GM19035 (cell line): ENCODE data around the gene GJB1.
A peak's percentile ranks its signal among the peaks of the same experiment; 100 is the strongest.
"Not testable (repeated sequence)": the region's sequence is repeated elsewhere in the genome, so short reads cannot be mapped to it uniquely, and the experiment has no call there.

Source experiments
- ATAC-seq: cut with Tn5 transposase; IDR thresholded peaks from one replicate; pipeline ENCODE4 v1.9.1; 2021; ENCODE audit not compliant: unreplicated experiment

Gene GJB1

DNA sequence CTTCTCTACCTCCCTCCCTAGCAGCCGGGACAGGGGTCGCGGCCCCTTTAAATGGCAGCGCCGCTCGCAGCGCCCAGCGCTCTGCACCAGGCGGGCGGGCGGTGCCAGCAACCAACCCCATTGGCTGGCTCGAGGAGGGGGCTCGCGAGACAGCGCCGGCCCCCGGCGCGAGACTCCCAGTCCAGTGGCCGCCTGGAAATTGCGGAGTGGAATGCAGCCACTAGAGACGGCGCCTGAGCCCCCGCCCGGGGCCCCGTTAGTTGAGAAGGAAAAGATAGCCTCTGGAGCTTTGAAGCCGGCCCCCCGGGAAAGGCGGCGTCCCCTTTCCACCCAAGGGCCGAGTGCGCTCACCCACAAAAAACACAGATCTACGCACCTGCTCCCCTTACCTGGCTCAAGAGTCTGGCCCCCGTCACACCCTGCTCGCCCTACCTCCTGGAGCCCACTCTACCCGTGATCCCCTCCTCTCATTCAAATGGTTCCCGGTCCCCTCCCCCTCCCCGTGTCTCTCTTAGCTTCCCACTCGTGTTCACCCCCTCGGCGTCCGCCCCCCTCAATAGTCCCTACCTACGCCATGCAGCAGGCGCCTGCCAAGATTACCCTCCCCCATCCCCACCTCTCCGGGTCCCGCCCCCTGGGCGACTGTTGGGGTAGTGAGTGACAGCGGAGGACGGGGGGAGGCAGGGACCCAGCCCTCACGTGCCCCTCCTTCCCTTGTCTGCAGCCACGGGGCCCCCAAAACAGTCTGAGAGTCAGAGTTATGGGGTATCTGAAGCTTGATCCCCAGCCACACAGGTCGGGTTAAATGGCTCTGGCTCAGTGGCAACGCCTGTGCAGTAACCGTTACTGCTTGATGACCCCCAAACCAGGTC is 31.3 kb downstream of the GJB1 start, which contains the start of gene ZMYM3:
Gene ZMYM3 (minus strand): TSS at position 49 of the 872 bp plus-strand sequence. CDS start 885 bp downstream, outside the sequence.
- peak; percentile 88 for ATAC-seq

DNA sequence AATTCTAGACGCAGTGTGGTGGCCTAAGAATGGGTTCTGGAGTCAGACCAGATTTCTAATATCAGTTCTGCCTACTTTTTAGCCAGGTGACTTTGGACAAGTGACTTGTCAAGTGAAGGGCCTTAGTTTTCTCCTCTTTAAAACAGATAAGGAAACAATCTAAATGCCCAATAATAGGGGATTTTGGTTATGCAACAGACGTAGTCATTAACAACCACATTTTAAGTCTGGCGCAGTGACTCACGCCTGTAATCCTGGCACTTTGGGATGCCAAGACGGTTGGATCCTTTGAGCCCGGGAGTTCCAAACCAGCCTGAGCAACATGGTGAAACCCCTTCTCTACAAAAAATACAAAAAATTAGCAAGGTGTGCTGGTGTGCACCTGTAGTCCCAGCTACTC is 33.0 kb downstream of the GJB1 start:
- no peak for ATAC-seq

DNA sequence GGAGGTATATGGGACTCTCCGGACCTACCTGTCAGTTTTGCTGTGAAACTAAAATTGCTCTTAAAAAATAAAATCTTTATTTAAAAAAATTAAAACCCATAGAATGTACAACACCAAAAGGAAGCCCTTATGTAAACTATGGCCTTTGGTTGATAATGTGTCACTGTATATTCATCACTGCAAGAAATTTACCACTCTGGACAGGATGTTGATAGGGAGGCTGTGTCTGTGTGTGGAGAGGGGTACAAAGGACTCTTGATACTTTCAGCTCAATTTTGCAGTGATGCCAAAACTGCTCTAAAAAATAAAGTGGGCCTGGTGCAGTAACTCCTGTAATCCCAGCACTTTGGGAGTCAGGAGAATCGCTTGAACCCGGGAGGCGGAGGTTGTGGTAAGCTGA is 33.8 kb downstream of the GJB1 start:
- no peak for ATAC-seq

DNA sequence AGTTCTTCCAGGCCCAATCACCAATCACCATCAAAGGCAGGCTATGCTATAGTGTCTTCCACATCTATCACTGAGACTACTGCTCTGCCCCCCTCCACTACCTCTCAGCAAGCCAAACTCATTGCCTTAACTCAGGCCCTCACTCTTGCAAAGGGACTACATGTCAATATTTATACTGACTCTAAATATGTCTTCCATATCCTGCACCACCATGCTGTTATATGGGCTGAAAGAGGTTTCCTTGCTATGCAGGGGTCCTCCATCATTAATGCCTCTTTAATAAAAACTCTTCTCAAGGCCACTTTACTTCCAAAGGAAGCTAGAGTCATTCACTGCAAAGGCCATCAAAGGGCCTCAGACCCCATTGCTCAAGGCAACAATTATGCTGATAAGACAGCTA is 45.6 kb downstream of the GJB1 start:
- not testable (repeated sequence) for ATAC-seq

DNA sequence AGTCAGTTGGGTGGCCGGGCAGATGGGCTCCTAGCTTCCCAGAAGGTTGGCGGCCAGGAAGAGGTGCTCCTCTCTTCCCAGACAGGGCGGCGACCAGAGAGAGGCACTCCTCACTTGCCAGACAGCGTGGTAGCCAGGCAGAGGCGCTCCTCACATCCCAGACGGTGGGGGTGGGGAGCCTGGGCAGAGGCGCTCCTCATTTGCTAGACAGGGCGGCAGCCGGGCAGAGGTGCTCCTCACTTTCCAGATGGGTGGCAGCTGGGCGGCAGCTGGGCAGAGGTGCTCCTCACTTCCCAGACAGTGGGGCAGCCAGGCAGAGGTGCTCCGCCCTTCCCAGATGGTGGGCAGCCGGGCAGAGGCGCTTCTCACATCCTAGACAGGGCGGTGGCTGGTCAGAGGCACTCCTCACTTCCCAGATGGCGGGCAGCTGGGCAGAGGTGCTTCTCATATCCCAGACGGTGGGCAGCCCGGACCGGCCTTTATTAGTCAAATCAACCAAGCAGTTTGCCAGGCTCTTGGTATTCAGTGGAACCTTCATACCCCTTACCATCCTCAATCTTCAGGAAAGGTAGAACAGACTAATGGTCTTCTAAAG is 46.9 kb downstream of the GJB1 start:
- ATAC-seq = no peak

DNA sequence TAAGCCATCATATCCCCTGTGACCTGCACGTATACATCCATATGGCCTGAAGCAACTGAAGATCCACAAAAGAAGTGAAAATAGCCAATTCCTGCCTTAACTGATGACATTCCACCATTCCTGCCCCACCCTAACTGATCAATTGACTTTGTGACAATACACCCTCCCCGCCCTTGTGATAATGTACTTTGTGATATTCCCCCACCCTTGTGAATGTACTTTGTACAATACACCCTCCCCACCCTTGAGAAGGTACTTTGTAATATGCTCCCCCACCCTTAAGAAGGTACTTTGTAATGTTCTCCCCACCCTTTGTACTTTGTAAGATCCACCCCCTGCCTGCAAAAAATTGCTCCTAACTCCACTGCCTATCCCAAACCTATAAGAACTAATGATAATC is 49.3 kb downstream of the GJB1 start:
- not testable (repeated sequence) for ATAC-seq
